NCI-H1436 (cell line): Measurements from ENCODE around the gene SDHA.
"Not testable (repeated sequence)": the region's sequence is repeated elsewhere in the genome, so short reads cannot be mapped to it uniquely, and the experiment has no call there.

ENCODE experiments used
- DNase-seq: peaks from one replicate; lab custom pipeline; 2025; lab: John Stamatoyannopoulos, UW

The SDHA gene

DNA sequence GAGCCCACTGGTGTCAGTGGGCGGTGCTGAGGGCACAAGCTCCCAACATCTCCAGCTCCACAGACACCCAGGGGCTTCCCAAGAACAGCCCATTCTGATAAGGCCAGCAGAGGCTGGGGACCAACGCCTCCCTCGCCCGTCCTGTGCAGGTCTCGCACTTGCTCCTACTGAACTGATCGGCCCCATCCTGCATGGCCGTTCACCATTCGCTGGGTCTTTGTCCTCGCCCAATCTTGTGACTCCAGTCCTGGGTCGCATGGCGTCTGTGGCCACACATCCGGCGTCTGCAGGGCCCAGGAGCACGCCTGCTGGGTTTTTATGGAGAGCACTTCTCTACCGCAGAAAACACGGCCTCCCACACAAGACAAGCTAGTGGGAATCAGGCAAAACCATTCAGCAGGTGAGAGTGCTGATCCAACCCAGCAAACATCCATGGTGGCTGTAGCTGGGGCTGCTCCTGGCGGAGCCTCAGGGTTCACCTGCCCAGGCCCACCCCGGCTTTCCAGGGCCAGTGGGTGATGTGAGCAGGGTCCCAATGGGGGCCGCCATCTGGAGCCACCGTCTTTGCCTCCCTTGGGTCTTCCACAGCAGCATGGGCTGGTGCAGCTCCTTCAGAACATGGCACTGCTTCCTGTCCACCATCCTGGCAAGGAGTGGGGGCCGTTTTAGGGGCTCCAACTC, 19.5 kb upstream of the SDHA start:
- no peak for DNase-seq

DNA sequence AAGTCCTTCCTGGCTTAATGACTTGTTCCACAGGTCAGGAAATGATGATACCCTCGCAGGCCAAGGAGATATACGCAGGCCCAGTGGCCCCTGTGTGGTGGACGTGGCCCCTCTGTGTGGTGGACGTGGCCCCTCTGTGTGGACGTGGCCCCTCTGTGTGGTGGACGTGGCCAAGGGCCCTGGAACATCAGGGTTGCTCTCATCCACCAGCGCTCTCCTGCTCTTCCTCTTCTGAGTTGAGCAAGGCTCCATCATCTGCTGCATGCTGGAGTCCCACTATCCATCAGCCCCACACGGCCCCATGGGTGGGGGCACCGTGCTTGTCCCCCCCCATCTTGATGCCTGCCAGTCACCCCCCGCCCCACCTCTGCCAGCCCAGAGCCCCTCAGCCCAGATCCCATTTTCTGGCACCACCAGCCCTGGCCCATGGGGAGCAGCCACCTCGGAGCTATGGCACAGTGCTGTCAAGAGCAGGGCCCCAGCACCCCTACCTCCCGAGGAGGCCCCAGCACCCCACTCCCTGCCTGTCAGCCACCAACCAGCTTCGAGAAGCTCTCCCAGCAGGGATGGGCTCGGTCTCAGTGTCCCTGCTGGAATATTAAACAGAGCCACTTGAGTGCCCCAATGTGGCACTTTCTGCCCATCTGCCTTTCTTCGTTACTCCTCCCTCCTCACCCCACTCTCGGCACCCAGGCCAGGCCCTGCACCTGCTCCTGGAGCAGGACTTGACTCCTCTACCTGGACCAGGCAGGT, 18.7 kb upstream of the SDHA start:
- no peak for DNase-seq

GRCh38 chr5:199950-200645, 18.0 kb upstream of the SDHA start:
- DNase-seq = no peak

DNA sequence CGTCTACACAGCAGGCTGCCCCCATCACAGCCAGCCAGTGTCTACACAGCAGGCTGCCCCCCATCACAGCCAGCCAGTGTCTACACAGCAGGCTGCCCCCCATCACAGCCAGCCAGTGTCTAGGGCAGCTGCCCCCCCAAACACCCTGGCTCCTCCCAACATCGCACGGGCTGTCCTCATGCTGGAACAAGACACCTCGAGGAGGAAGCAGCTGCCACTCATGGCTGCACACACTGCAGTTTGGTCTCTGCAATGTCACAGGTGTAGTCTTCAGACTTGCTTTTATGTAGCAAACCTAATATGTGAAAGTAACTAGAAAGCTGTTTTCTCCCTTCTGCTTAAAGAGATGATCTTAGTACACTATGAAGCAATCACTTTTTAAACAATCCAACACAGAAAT, 17.1 kb upstream of the SDHA start:
- DNase-seq = no peak

DNA sequence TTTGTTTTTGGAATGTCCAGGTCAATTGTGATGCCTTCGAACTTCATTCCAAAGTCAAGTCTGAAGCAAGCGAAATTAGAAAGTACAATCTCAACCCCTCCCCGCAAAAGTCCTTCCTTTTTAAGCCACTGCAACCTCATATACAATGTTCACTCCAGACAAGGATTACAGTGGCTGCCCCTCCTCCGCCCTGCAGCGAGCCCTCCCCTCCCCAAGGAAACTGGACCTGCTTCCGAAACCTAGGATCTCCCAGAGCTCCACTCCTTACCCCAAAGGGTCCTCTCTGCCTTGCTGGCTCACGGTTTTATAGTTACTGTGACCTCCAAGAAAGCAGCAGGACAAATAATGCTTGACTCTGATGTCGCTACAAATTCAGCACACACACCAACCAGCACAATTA, 16.4 kb upstream of the SDHA start:
- no peak for DNase-seq

DNA sequence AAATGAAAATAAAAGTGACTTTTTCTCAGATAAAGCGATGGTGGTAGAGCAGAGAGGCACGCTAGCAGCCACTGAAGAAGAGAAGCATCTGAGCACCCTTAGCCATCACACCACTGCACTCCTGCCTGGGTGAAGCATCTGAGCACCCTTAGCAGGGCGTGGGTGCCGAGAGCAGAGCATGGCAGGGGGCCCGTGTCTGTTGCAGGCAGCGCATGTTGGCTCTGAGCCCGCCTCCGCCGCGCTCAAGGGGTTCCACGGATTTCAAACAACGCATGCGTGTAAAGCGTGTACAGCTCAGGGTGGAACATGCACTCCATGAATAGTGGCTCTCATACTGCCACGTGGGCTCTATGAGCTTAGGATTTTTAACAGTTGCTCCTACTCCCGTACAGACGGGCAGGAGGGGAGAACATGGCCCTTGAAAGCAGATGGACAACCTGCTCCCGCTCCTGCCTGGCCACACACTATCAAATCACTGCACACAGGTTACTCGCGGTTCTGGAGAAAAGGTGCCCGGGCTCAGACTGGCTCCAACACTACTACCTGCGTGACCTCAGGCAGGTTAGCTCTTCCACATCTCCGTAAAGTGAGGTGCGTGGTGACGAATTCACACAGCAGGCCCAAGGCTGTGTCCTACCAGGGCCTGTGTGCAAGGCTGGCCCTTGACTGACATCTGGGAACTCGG, 14.7 kb upstream of the SDHA start:
- no peak for DNase-seq

- no peak for DNase-seq
These were observed 14.1 kb upstream of the SDHA start for GRCh38 chr5:204001-204400.

GRCh38 chr5:204462-204861, 13.7 kb upstream of the SDHA start:
- no peak for DNase-seq

- no peak for DNase-seq
These were observed 13.0 kb upstream of the SDHA start for GRCh38 chr5:204966-205670.

DNA sequence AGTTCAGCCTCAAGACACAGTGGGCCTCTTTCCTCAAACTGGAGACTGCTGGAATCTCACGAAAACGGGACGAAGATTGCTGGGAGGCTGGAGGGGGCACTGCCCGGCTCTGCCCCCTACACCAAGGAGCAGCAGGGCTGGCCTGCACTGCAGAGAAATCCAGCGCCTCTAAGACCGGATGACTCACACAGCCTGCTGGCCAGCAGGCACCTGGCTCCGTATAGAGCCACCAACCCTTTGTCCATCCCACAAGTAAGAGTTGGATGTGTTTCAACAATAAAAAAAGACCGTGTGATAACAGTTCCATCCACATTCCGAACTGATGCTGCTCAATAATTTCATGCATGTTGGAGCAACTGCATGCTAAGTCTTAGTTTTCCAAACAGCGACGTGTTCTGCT, 11.7 kb upstream of the SDHA start:
- no peak for DNase-seq

GRCh38 chr5:206927-207536, 11.1 kb upstream of the SDHA start:
- no peak for DNase-seq

- no peak for DNase-seq
These were observed 10.5 kb upstream of the SDHA start for GRCh38 chr5:207599-207998.

DNA sequence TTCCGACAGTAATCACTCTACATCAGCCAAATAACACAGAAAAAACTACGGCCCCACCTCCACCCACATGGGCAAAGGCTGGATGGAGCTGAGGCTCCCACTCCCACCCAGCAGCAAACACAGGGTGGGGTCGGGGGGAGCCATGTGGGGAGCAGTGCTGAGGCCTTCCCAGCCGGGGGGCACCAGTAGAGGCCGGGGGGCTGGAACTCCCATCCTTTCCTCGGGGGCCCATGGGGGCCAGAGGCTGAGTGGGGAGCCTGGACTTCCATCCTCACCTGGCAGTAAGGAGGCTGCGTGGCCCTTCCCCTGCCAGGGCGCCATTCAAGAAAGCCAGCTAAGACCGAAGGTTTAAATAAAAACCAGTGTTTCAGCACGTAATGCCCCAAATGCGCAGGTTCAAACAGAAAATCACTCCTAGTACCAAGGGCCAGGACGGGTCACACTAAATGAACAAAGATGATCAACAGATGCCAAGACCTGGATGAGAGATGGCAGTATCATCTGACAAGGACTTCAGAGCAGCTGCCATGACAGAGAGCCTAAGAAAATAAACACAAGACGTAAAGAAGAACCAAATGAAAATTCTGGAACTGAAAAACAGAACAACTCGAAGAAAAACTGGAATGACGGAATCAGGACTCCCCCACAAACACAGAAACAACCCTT, 9.5 kb upstream of the SDHA start:
- no peak for DNase-seq

DNA sequence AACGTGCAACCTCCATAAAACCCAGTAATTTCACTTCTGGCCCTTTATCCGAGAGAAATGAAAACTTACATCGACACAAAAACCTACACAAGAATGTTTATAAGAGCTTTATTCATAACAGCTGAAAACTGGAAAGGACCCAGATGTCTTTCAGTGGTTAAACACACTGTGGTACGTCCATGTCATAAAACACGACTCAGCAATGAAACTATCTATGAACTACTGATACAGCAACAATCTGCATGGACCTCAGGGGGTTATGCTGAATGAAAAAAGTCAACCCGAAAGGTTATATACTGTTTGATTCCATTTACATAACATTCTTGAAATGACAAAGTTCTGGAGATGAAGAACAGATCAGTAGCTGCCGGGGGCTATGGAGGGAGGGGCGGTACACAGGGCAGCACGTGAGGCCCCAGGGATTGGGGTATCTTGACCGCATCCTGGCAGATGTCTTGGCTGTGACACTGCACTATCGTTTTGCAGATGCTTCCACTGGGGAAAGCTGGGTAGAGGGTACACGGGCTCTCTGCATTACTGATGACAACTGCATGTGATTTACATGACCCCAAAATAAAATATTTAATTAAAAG, 4.2 kb upstream of the SDHA start:
- DNase-seq = no peak

GRCh38 chr5:215256-215655, 2.9 kb upstream of the SDHA start:
- not testable (repeated sequence) for DNase-seq

DNA sequence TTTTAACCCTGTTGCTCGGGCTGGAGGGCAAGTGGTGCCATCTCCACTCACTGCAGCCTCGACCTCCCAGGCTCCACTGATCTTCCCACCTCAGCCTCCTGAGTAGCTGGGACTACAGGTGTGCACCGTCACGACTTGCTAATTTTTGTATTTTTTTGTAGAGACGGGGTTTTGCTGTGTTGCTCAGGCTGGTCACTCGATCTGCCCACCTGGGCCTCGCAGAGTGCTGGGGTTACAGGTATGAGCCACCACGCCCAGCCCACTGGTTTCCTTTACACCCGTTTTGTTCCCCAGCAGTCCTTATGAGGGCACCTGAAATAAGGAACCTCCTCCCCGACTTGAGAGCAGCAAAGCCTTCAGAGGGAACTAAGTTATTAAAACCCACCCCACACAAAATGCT, 2.0 kb upstream of the SDHA start:
- DNase-seq = not testable (repeated sequence)

- no peak for DNase-seq
These were observed 554 bp downstream of the SDHA start for GRCh38 chr5:218457-219291.

GRCh38 chr5:219460-219863, 1.3 kb downstream of the SDHA start:
- no peak for DNase-seq

DNA sequence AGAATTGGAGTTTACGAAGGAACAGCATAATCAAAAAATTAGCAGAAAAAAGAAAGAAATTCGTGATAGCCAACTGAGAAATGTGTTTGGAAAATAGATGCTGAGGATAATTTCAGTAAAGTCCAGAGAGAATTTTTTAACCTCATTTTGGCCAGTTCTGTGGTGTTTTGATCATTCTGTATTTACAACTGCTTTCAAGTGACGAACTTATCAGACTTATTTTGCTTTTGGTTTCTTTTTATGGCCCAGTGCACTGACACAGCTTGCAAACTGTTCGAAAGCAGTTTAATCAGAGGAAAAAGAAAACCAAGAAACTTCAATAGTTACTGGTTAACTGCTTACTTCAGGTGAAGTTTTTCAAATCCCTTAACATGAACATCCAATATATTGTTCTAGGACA, 1.9 kb downstream of the SDHA start:
- DNase-seq = no peak
